AML-193 (cell line): ENCODE data around the gene SH2D3A.
"Not testable (repeated sequence)": the region's sequence is repeated elsewhere in the genome, so short reads cannot be mapped to it uniquely, and the experiment has no call there.

ENCODE experiments used
- DNase-seq, 2 experiments: peaks; one replicate each; lab custom pipeline; 2025; lab: John Stamatoyannopoulos, UW

The SH2D3A gene

DNA sequence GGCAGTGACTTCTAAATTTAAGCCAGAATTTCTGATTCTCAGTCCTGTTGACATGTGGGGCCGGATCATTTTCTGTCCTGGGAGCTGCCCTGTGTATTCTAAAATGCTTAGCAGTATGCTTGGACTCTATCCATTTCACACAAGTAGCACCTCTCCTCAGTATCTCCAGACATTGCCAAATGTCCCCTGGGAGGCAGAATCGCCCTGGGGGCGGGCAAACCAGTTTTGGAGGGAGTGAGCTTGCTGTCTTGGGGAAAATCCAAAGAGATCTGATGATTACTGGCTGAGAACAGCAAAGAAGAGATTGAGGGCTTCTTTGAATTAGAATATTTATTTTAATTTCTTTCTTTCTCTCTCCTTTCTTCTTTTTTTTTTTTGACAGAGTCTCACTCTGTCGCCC lies 21.7 kb upstream of the SH2D3A start:
- no peak for DNase-seq

DNA sequence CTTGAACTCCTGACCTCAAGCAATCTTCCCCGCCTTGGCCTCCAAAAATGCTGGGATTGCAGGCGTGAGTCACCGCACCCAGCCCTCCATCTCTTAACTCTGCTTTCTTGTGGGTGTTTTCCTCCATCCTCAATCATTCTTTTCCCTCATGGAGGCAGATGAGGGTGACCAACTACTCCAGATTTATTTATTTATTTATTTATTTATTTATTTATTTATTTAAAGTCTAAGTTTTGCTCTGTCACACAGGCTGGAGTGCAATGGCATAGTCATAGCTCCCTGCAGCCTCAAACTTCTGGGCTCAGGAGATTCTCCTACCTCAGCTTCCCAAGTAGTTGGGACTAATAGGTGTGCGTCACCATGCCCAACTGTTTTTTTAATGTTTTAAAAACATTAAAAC lies 20.2 kb upstream of the SH2D3A start:
- DNase-seq, result no peak

DNA sequence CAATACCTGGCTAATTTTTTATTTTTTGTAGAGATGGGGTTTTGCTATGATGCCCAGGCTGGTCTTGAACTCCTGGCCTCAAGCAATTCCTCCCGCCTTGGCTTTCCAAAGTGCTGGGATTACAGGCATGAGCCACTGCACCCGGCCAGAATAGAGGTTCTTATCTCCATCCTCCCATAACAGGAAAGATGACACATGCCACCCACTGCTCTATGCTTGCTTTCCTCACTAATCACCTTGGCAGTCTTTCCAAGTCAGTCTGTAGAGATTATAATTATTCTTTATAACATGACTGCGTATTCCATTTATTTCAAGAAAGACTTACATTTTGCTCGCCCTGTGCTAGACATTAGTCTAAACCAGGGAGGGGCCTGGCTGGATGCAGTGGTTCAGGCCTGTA lies 12.0 kb upstream of the SH2D3A start:
- no peak for DNase-seq

DNA sequence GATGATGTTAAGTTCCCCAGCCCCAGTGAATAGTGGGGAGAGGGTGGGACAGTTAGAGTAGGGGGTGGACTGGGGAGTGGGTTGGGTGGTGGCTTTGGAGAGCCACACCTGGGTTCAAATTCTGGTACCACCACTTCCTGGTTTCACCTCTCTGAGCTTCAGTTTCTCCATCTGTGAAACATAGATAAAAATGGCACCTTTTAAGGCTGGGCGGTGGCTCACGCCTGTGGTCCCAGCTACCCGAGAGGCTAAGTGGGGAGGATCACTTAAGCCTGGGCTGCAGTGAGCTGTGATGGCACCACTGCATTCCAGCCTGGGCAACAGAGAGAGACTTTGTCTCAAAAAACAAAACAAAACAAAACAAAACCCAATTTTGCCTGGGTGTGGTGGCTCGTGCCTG lies 11.2 kb upstream of the SH2D3A start:
- DNase-seq, result no peak

DNA sequence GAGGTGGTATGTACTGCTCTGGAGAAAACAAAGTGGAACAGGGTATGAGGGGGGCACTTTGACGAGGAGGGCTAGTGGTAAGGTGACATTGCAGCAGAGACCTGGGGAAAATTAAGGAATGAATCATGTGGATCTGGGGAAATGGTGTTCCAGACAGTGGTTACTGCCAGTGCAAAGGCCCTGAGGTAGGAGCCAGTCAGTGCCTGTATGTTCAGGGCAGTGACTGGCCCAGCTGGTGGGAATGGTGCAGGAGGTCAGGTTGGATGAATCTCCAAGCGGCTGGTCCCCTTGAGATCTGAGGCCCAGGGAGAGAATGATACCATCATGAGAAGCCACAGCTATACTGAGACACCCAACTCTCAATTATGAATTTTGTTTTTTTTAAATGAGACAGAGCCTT lies 10.2 kb upstream of the SH2D3A start:
- DNase-seq, result no peak

DNA sequence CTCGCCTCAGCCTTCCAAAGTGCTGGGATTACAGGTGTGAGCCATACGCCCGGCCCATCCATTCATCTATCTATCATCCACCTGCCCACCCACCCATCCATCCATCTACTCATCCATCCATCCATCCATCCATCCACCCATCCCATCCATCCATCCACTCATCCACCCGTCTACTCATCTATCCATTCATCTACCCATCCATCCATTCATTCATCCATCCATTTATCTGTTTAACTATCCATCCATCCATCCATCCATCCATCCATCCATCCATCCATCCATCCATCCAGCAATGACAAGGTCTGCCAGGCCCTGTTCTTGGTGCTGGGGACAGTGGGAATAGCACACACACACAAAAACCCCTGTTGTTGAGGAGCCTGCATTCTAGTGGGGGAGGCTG lies 9.8 kb upstream of the SH2D3A start:
- DNase-seq, result no peak

DNA sequence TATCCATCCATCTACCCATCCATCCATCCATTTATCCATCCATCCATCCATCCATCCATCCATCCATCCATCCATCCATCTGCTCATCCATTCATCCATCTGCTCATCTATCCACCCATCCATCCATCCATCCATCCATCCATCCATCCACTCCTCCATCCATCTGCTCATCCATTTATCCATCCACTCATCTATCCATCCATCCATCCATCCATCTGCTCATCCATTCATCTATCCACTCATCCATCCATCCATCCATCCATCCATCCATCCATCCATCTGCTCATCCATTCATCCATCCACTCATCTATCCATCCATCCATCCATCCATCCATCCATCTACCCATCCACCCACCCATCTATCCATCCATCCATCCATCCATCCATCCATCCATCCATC lies 8.8 kb upstream of the SH2D3A start:
- not testable (repeated sequence) for DNase-seq

DNA sequence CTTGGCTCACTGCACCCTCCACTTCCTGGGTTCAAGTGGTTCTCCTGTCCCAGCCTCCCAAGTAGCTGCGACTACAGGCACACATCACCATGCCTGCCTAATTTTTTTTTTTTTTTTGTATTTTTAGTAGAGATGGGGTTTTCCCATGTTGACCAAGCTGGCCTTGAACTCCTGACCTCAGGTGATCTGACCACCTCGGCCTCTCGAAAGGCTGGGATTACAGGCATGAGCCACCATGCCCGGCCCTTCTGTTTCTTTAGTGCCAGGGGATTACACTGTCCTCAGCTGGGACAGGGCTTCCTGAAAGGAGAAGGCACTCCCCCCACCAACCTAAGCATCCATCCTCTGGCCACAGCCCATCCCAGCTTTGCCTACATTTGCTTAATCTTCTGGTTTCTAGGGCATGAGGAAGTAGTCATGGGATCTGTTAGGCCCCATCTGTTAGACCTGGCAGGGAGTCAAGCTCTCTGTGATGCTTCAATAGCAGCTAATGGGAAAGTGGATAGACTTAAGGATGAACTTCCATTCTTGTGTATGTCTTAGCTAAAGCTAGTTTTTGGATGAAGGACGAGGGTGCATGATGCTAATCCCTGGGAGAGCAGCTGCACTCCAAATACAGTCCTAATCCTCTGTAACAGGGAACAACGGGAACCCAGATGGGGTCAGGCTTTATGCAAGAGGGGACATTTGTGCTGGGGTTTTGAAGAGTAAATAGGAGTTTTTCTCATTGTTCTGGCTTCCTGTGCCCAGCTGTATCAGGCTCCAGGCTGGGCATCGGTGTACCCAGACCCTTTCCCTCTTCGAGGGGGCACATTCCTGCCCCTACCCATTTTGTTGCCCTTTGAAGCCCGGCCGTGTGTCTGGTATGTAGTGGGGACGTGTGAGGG lies 7.8 kb upstream of the SH2D3A start:
- peak; percentile 79 to 88 for DNase-seq

DNA sequence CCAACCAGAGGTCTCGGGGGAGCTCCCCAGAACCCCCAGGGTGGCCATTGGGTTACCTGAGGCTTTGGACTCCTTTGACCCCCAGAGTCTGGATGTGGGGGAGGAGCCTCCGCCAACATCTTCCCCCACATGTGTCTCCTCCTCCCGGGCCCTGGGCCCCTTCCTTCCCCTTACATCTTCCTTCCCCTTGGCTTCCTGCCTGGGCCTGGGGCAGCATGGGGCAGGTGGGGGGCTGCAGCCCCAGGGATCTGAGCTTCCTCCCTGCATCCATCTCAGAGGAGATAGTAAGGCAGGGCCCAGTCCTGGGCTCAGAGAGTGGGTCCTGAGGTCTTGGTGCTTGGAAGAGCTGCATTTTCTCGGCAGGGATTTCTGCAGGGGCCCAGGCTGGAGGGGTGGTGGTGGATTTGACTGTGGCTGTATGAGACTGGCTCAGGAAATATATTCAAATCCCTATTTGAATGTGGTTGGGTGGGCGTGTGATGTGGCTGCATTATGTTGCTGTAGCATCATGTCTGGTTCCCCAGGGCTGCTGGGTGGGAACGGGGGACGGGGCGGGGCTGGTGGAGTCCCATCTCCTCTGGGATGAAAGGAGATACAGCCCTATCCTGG lies 6.2 kb upstream of the SH2D3A start:
- peak; percentile 57 to 65 for DNase-seq

DNA sequence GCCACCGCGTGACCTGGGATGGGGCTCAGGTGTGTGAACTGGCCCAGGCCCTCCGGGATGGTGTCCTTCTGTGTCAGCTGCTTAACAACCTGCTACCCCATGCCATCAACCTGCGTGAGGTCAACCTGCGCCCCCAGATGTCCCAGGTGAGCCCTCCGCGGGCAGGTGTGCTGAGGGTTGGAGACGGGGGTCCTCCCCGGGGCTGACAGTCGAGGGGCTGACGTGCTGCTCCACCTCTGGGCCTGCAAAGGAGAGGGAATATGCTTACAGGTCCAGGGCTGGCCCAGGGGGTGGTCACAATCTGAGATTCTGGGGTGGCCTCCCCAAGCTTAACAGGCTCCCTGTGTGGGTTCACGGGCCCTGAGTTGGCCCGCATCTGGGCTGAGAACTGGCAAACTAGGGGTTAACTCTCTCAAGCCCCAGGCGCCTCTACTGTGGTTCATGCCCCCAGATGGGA lies 5.7 kb upstream of the SH2D3A start:
- no peak for DNase-seq

DNA sequence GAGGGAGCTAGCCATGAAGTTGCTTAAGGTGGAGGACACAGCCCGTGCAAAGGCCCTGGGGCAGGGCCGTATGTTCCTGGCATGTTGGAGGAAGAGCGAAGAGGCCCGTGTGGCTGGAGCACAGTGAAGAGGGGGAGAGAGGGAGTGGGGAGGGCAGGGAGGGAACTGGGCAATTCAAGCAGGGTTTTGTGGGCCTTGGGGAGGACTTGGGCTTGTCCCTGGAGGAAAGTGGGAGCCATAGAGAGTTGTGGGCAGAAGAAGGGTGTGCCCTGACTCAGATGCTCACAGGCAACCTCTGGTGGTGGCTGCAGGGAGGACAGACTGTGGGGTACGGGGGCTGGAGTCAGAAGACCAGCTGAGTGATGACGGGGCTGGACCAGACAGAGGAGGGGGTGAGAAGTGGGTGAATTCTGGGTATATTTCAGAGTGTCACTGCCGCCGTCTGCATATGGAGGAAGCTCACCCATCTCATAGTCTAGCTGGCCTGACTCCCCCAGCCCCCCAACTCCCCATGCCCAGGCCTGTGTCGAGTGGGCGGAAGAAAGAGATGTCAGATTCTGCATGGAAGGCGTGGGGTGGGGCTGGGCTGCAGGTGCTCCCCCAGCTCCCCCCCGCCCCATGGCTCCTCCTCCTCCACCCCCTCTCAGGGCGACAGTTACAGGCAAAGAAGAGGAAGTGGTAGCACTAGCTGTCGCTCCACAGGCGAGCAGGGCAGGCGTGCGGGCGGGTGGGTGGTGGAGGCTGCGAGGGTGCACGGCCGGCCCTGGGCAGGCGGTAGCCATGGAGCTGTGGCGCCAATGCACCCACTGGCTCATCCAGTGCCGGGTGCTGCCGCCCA lies 5.0 kb upstream of the SH2D3A start, which contains the start of gene VAV1:
Gene VAV1 (plus strand): TSS at position 681 of the 838 bp plus-strand sequence. CDS start 100 bp downstream, at position 781.
- peak; percentile 89 to 92 for DNase-seq

DNA sequence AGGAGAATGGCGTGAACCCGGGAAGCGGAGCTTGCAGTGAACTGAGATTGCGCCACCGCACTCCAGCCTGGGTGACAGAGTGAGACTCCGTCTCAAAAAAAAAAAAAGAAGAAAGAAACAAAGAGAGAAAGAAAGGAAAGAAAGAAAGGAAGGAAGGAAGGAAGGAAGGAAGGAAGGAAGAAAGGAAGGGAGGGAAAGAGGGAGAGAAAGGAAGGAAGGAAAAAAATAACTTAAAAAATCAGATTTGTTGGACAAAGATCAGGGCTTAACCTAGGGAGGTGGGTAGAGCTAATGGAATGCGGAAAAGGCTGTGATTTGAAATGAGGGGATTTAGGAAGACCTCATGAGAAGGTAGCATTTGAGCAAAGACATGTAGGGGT lies 4.4 kb upstream of the SH2D3A start:
- DNase-seq, result not testable (repeated sequence)

DNA sequence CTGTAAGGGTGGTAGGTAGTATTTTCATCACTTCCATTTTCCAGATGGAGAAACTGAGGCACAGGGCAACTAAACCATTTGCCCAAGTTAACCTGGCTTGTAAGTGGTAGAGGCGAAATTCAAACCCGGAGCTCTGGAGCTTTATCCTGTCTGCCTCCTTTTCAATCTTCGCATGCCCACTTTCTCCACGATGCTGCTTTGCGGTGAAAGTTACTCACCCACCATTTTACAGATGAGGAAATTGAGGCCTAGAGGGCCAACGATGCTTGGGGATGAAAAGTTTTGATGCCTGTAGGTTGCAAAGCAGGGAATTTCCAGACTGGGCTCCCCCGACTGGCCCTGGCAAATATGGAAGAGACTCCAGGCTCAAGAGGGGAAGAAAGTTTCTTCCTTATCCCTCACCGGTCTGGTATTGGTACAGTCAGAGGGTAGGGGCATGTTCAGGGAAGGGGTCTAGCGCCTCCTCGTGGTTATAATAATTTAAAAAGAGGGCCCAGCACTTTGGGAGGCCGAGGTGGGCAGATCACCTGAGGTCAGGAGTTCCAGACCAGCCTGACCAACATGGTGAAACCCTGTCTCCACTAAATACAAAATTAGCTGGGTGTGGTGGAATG lies 1.9 kb upstream of the SH2D3A start:
- peak; percentile 12 to 18 for DNase-seq

DNA sequence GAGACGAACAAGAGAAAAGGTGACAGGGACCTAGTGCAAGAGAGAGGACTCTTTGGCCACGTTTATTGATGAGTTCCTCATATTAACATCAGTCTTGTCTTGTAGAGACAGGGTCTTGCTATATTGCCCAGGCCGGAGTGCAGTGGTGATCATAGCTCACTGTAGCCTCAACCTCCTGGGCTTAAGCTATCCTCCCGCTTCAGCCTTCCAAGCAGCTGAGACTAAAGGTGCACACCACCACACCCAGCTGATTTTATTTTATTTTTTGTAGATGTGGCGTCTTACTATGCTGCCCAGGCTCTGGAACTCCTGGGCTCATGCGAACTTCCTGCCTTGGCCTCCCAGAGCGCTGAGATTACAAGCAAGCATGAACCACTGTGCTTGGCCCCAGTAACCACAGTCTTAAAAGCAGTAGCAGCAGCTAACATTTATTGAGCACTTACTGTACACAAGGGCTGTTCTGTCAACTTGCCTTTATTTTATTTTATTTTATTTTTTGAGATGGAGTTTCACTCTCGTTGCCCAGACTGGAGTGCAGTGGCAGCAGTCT lies 1.1 kb upstream of the SH2D3A start:
- no peak for DNase-seq

DNA sequence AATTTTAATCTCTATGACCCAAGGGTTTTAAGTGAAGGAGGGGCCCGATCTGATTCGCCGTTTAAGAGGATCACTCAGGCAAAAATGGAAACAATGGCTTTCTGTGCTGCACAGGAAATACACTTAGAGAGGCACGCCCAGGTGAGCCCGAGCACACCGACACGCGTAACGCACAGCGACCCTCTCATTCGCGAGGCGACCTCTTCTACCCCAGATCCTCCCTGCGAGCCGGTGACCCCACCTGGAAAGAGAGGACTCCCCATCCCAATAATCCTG lies 216 bp downstream of the SH2D3A start:
- DNase-seq, result no peak

DNA sequence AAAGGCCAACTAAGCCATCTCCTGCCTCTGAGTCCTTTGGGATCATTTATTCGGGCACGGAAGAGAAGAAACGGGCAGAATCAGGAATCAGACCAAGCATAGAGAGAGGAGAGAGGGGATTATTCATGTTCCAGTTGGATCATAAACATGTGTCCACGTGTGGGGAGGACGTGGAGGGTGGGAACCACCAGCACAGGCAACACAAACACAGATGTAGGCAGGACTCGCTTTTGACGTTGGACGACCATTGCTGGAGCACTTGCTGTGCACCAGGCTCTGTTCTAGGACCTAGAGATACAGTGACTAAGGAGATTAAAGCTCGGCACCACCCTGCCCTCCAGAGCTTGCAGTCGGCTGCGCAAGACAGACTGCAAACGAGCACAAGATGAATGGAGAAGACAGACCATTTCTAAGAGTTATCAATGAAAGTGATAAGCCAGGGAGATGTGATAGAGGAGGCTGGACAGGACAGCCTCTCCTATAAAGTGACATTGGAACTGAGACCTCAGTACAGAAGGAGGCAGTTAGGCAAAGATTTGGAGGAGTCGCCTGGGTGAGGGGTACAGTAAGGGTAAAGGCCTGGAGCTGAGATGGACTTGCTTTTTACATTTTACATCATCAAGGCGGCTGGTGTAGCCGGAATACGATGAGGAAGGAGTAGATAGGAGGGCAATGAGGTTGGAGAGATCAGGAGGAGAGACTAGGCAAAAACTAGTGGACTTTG lies 716 bp downstream of the SH2D3A start:
- DNase-seq, result peak in 1 of 2 experiments; percentile 3

DNA sequence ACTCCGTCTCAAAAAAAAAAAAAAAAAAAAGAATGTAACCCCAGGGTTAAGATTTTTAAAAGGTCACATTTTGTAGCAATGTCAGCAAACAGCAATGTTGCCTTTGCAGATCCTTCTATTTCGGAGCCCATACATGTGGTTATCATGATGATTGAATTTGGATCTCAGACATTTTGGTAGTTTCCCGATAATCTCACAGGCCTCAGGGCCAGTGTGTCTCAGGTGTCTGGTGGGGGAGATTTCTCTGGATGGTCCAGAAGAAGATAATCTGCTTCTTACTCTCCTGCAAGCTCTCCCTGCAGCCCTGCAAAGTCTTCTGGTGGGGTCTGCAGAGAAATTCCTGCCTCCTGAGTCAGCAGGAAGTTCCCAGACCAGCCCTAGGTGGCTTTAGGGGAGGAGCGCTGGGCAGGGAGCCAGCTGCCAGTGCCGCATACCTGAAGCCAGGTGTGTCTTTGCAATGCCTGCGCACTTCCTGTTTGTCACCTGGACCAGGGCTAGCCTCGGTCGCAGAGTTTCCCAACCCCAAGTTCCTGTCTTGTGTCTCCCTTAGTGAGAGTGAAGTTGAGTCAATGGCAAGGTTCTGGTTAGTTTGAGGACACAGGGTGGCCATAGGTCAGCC lies 1.4 kb downstream of the SH2D3A start:
- DNase-seq, result no peak

DNA sequence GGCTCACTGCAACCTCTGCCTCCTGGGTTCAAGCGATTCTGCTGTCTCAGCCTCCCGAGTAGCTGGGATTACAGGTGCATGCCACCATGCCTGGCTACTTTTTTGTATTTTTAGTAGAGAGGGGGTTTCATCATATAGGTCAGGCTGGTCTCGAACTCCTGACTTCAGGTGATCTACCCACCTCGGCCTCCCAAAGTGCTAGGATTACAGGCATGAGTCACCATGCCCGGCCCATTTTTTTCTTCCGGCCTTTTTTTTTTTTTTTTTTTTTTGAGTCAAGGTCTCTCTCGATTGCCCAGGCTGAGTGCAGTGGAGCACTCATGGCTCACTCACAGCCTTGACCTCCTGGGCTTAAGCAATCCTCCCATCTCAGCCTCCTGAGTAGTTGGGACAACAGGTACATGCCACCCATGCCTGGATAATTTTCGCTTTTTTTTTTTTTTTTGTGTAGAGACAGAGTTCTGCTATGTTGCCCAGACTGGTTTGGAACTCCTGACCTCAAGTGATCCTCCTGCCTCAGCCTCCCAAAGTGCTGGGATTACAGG lies 4.9 kb downstream of the SH2D3A start:
- DNase-seq, result not testable (repeated sequence)

DNA sequence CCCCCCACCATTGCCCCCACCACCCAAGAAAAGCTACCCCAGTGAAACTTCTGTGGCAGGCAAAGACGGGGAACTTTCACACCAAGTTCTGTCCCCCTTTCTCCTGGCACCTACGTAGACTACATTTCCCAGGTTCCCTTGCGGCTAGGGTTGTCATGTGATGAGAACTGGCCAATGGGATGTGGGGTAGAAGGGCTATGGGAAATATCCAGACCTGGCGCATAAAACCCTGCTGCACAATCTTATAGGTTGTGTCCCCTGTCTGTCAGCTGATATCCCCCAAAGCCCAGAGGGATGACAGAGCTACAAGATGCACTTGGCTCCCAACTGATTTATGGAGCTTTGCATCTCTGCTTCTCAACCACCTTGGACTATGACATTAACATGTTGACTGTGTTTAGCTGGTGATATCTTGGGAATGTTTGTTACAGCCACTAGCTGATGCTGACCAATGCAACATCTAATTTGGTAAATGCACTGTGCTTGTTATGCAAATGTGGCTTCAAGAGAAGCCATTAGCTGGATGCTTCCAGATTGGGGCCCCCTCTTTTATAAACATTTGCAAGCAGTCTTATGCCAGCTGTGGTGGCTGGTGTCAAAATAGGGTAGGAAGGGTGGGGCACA lies 6.1 kb downstream of the SH2D3A start:
- no peak for DNase-seq

DNA sequence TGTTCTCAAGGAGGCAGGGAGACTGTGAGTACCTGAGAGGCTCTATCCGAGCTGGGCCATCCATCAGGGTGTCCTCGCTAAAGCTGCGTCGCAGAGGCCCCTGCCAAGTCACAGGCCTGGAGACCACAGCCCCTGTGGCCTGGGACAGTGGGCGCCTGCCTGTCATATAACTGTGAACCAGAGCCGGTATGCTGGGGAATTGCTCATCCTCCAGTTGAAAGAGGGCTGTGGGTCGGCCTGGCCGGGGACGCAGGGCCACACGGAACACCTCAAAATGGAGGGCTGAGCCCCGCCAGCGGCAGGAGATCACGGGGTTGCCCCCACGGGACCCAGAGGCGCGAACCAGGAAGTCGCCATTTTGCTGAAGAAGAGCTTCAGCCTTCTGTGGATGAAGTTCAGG lies 6.6 kb downstream of the SH2D3A start:
- DNase-seq, result no peak
